ENCODE measurements around the gene CPT2. TPM values are rescaled to one million over a fixed set of nuclear protein-coding genes. Genes with fewer than 3 reads are reported as not detected.

The CPT2 gene
- total RNA-seq, 4 donors from 2014 or later = 17.2 to 28.8 (median 21.7) TPM

DNA sequence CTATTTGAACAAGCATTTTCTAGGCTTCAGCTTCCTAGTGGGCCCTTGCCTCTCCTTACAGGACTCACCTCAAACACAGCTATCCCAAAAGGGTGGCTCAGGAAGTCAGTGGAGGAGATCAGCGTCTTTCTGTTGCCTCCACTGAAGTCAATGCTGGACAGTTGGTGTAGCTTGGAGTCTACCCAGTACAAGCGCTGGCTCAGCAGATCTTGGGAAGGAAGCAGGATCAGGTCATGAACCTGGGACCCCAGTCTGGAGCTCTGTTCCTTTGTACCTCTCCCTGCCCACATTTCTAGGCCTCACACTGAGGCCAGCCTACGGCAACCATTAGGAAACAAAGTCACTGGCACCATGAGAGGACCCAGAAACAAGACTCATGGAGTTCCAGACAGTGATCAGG is 65.4 kb downstream of the CPT2 start:
- no peaks in the 10 kb centered on the region for H3K27me3 ChIP-seq
- 88 to 92% methylated on average over 3 of the region's 3 CpGs for WGBS, 2 donors
- no peaks in the 10 kb centered on the region for H3K9me3 ChIP-seq
- TF ChIP-seq EP300 (IDR thresholded peaks at IDR 0.05) = no peak
- TF ChIP-seq, protein P1, sequence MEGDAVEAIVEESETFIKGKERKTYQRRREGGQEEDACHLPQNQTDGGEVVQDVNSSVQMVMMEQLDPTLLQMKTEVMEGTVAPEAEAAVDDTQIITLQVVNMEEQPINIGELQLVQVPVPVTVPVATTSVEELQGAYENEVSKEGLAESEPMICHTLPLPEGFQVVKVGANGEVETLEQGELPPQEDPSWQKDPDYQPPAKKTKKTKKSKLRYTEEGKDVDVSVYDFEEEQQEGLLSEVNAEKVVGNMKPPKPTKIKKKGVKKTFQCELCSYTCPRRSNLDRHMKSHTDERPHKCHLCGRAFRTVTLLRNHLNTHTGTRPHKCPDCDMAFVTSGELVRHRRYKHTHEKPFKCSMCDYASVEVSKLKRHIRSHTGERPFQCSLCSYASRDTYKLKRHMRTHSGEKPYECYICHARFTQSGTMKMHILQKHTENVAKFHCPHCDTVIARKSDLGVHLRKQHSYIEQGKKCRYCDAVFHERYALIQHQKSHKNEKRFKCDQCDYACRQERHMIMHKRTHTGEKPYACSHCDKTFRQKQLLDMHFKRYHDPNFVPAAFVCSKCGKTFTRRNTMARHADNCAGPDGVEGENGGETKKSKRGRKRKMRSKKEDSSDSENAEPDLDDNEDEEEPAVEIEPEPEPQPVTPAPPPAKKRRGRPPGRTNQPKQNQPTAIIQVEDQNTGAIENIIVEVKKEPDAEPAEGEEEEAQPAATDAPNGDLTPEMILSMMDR (IDR thresholded peaks at IDR 0.05) = no peak
- no peak for TF ChIP-seq POLR2A (IDR thresholded peaks at IDR 0.05)
- peaks cover 0 to 51% (median 0%) of the 10 kb centered on the region in 3 donors for H3K36me3 ChIP-seq
- no peaks in the 10 kb centered on the region for H3K4me1 ChIP-seq
- H3K4me3 ChIP-seq = no peak overlapping the region
- DNase-seq (ENCODE audit: low spot score in 2 of 2) = no peak
- no peak overlapping the region for H3K27ac ChIP-seq

Other genes starting within 250 kb of the CPT2 start
- gene PODN, start 134.6 kb upstream of the CPT2 start, total RNA-seq = 1,000 to 10,000 TPM in 1 of 4 donors, 100 to 1,000 TPM in 3; 209 to 1,182 (median 700) TPM
- gene SLC1A7, start 54.2 kb upstream of the CPT2 start, total RNA-seq = 1 to 10 TPM in 1 of 4 donors, under 1 TPM in 1, not detected in 2; 0.66 to 1.6 TPM
- 10 to 100 TPM; 49.2 to 67.7 (median 64.7) TPM for gene CZIB, start 23.8 kb downstream of the CPT2 start, total RNA-seq
- 10 to 100 TPM; 11.6 to 18.6 (median 16.8) TPM for gene MAGOH, start 41.7 kb downstream of the CPT2 start, total RNA-seq
- 10 to 100 TPM in 1 of 4 donors, 1 to 10 TPM in 3; 2.2 to 15.0 (median 2.5) TPM for gene LRP8, start 131.2 kb downstream of the CPT2 start, total RNA-seq